GM18499 (cell line): ENCODE data around the gene MDM4.

ENCODE experiments used
- ATAC-seq: cut with Tn5 transposase; IDR thresholded peaks from one replicate; pipeline ENCODE4 v1.9.1; 2021; ENCODE audit warnings: moderate number of reproducible peaks; ENCODE audit not compliant: insufficient read depth, unreplicated experiment

MDM4 gene

GRCh38 chr1:204600968-204601367, 84.8 kb downstream of the MDM4 start:
- no peak for ATAC-seq

DNA sequence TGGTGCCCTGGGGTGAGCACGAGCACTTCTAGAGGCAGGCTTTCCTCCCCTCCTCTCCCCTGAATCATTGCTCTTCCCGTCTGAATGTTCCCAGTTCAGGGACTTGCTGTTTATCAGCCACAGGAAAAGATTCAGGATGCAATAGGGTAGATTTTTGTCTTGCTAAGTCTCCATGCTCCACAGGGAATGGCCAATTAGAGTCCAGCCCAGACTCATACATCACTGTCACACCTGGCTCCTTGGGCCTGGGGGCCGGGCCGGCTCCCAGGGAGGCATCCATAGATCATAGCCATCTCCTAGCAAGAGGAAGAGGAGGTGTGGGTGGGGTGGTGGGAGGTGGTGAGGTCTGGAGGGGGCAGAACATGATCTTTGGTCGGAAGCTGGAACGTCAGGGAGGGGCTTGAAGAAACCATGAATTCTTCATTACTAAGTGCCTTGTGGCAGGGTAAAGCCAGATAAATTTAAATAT, 85.9 kb downstream of the MDM4 start:
- ATAC-seq = no peak

DNA sequence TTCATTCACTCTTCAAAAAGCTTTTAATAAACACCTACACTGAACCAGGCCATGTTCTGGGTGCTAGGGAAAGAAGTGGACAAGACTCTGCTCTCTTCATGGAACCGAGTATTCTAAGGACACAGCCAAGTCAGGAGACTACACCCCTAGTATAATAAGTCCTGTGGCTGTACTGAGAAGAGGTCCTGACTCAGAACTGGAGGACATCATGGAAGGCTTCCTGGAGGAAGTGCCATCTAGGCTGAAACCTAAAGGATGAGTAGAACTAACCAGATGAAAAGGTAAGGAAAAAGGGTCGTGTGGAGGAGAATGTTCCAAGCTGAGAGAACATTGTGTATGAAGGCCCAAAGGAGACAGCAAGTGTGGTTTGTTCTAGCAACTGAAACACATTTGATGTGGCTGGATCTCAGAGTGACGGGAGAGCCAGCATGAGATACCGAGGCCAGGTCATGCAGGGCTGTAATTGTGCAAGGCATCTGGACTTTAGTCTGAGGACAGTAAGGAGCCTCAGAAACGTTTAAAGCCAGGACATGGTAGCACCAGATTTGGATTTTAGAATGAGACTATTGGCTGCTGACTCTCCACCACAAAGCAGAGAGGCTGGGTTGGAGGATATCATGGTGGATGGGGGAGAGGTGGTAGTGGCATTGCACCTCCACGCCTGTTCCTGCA, 86.8 kb downstream of the MDM4 start:
- ATAC-seq = no peak

- no peak for ATAC-seq
Observed at GRCh38 chr1:204605791-204606190, 89.6 kb downstream of the MDM4 start.
